T-helper 1 cell treated with Interleukin-12 subunit alpha and Interleukin-12 subunit beta and Interleukin-4 antibody, amounts not matched to agents 30 μg/mL and 1 μg/mL, for 36 hours (primary cell): Measurements from ENCODE around the gene SCARF2.
"Not testable (repeated sequence)": the region's sequence is repeated elsewhere in the genome, so short reads cannot be mapped to it uniquely, and the experiment has no call there.

Experiments used
- H3K27ac Mint-ChIP-seq: one replicate; pipeline ENCODE4 v1.8.0; 2021; ENCODE audit warnings: mild to moderate bottlenecking, mixed read lengths
- H3K27me3 Mint-ChIP-seq: one replicate; pipeline ENCODE4 v1.8.0; 2021; ENCODE audit warnings: low read depth, mixed read lengths
- H3K36me3 Mint-ChIP-seq: one replicate; pipeline ENCODE4 v1.8.0; 2021; ENCODE audit warnings: low read depth, mixed read lengths
- H3K4me1 Mint-ChIP-seq: one replicate; pipeline ENCODE4 v1.8.0; 2021; ENCODE audit warnings: low read depth, mixed read lengths
- H3K4me3 Mint-ChIP-seq: one replicate; pipeline ENCODE4 v1.8.0; 2021; ENCODE audit warnings: mild to moderate bottlenecking, moderate library complexity, mixed read lengths
- H3K9me3 Mint-ChIP-seq: one replicate; pipeline ENCODE4 v1.8.0; 2021; ENCODE audit warnings: mixed read lengths

Gene SCARF2, protein sequence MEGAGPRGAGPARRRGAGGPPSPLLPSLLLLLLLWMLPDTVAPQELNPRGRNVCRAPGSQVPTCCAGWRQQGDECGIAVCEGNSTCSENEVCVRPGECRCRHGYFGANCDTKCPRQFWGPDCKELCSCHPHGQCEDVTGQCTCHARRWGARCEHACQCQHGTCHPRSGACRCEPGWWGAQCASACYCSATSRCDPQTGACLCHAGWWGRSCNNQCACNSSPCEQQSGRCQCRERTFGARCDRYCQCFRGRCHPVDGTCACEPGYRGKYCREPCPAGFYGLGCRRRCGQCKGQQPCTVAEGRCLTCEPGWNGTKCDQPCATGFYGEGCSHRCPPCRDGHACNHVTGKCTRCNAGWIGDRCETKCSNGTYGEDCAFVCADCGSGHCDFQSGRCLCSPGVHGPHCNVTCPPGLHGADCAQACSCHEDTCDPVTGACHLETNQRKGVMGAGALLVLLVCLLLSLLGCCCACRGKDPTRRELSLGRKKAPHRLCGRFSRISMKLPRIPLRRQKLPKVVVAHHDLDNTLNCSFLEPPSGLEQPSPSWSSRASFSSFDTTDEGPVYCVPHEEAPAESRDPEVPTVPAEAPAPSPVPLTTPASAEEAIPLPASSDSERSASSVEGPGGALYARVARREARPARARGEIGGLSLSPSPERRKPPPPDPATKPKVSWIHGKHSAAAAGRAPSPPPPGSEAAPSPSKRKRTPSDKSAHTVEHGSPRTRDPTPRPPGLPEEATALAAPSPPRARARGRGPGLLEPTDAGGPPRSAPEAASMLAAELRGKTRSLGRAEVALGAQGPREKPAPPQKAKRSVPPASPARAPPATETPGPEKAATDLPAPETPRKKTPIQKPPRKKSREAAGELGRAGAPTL

DNA sequence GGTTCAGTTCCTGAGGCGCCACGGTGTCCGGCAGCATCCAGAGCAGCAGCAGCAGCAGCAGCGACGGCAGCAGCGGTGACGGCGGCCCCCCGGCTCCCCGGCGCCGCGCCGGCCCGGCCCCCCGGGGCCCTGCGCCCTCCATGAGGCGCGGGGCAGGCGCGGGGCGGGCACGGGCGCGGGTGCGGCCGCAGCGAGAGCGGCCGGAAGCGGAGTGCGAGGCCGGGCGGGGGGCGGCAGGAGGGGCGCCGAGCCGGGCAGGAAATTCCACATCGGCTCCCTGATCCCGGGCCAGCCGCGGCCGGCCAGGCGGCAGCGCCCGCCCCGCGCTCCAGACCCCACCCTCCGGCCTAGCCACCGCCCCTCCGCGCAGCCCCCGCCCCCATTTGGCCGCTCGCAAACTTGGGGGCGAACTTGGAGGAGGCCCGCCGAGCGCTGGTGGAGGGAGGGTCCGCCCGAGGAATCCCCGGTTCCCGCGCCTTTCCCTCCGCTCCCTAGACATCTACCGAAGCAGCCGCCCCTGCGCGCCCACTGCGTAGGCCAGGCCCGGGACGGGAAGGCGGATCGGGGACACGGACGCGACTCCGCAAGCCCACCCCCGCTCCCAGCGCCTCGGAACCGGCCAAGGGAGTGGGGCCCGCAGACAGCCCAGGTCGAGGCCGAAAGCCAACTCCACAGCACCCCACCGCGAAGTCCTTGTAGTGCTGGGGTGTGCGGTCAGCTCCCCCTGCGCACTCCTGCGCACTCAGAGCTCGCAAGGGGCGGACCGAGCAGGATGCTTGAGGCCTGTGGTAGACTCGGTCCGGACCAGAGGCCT is at the start of gene SCARF2:
SCARF2 (minus strand) TSS at position 213 of the 814 bp plus-strand sequence; CDS start at position 142, 71 bp downstream.
- H3K36me3 Mint-ChIP-seq: peaks cover 3% of the 10 kb centered on the region
- H3K27ac Mint-ChIP-seq: peak within 1 kb of the TSS; percentile 42
- peaks cover 8% of the 10 kb centered on the region for H3K4me1 Mint-ChIP-seq
- no peaks in the 10 kb centered on the region for H3K9me3 Mint-ChIP-seq
- H3K4me3 Mint-ChIP-seq: peak within 1 kb of the TSS; percentile 52
- H3K27me3 Mint-ChIP-seq: peaks cover 56% of the 10 kb centered on the region

DNA sequence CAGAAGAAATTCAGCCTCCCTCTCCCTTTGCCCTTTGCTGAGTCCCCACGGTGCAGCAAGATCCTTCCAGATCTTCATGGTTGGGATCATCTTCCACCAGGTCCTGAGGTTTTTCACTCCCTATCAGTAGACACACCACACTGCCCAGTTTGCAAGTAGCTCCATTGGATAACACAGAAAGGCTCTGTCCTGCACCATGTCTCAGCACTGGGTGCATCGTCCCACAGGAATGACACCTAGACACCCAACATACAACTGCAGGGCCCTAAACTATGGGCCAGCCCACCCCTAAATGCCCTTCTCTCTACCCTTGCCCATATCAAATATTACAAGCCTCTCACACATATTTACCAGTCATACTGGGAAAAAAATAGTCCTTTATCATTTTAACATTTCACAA is 48.6 kb upstream of the SCARF2 start:
- Mint-ChIP-seq H3K36me3 (peaks cover 27% of the 10 kb centered on the region), H3K27me3 (no peaks in the 10 kb centered on the region), H3K4me3 (no peak overlapping the region), H3K4me1 (peaks cover 12% of the 10 kb centered on the region), H3K27ac (no peak overlapping the region), H3K9me3 (no peaks in the 10 kb centered on the region)

DNA sequence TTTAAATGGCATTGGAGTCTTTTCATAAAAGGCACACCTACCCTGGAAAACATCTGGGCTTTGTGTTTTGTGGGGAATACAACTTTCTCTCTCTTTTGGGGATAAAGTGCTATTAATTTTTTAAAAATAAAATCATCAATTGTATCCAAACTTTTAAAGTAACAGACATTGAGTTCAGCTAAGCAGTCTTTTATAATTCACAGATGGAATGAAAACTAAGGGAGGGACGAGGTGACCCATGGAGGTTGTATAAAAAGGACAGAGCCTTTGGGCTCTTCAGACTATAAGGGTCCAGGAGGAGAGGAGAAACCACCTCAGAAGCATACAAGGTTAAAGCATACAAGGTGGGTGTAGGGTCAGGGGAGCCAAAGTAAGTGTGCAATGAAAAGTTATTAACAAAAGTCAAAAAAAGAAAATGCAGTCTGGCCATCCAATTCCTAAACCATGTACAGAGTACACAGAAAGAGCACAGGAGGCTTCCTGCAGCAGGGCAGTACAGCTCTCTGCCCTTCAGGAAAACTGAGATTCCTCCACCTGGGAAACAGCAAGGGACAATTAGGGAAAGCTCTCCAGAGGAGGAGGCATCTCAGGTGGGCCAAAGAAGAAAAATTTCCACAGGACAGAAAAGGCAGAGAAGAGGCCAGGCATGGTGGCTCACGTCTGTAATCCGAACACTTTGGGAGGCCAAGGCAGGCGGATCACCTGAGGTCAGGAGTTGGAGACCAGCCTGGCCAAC is 47.5 kb upstream of the SCARF2 start:
- Mint-ChIP-seq H3K36me3 (peaks cover 27% of the 10 kb centered on the region), H3K27me3 (no peaks in the 10 kb centered on the region), H3K4me1 (peaks cover 4% of the 10 kb centered on the region), H3K27ac (no peak overlapping the region), H3K9me3 (no peaks in the 10 kb centered on the region), H3K4me3 (no peak overlapping the region)

DNA sequence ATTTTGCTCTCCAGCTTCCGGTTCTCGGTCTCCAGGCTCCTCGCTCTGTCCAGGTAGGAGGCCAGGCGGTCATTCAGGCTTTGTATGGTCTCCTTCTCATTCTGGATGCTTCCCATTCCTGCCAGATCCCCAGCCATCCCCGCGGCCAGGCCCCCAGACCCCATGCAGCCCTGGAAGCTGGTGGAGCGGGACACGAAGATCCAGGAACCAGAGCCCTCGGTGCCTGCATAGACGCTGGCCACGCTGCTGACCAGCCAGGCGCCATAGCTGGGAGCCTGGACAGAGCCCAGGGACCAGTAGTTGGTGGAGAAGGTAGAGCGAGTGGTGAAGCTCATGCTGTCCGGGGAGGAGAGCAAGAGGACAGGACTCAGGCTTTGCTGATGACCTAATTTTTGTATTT is 46.1 kb upstream of the SCARF2 start:
- Mint-ChIP-seq H3K36me3 (peaks cover 31% of the 10 kb centered on the region), H3K27me3 (no peaks in the 10 kb centered on the region), H3K27ac (no peak overlapping the region), H3K4me1 (peaks cover 5% of the 10 kb centered on the region), H3K4me3 (no peak overlapping the region), H3K9me3 (no peaks in the 10 kb centered on the region)

DNA sequence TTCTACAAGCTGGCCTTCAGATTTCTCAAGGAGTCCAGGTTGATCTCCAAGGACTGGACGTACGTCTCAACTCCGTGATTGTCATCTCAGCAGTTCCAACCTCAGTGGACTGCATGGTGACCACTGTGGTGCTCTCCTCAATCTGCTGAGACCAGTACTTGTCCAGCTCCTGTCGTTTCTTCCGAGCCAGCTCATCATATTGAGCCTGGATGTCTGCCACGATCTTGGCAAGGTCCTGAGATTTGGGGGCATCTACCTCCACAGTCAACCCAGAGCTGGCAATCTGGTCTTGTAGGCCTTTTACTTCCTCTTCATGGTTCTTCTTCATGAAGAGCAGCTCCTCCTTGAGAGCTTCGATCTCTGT is 45.5 kb upstream of the SCARF2 start:
- not testable (repeated sequence) for H3K4me1 Mint-ChIP-seq, H3K27ac Mint-ChIP-seq, H3K4me3 Mint-ChIP-seq, H3K27me3 Mint-ChIP-seq, H3K9me3 Mint-ChIP-seq
- H3K36me3 Mint-ChIP-seq: peaks cover 27% of the 10 kb centered on the region

DNA sequence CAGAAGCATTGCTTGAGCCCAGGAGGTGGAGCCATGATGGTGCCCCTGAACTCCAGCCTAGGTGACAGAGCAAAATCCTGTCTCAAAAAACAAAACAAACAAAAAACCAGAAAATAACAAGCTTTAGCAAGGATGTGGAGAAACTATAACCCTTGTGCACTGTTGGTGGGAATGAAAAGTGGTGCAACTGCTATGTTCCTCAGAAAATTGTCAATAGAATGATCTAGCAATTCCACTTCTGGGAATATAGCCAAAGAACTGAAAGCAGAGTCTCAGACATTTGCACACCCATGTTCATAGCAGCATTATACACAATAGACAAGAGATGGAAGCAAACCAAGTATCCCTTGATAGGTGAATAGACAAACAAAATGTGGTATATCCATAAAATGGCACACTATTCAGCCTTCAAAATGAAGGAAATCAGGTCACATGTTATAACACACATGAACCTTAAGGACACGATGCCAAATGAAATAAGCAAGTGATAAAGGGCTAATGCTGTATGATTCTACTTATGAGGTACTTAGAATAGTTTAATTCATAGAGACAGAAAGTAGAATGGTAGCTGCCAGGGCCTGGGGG is 42.1 kb upstream of the SCARF2 start:
- Mint-ChIP-seq H3K9me3 (no peaks in the 10 kb centered on the region), H3K4me1 (peaks cover 15% of the 10 kb centered on the region), H3K36me3 (peaks cover 15% of the 10 kb centered on the region), H3K27ac (no peak overlapping the region), H3K27me3 (no peaks in the 10 kb centered on the region), H3K4me3 (no peak overlapping the region)

DNA sequence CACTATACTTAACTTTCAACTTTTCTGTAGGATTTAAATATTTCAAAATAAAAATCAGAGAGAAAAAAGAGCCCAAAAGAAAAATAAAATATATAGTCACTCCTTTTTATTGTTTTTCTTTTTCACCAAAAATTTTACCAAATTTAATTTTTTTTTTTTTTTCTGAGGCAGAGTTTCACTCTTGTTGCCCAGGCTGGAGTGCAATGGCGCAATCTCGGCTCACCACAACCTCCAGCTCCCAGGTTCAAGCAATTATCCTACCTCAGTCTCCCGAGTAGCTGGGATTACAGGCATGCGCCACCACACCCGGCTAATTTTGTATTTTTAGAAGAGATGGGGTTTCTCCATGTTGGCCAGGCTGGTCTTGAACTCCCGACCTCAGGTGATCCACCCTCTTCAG is 40.4 kb upstream of the SCARF2 start:
- not testable (repeated sequence) for H3K27ac Mint-ChIP-seq, H3K27me3 Mint-ChIP-seq, H3K9me3 Mint-ChIP-seq, H3K4me3 Mint-ChIP-seq
- peaks cover 17% of the 10 kb centered on the region for H3K4me1 Mint-ChIP-seq
- H3K36me3 Mint-ChIP-seq: peaks cover 13% of the 10 kb centered on the region

DNA sequence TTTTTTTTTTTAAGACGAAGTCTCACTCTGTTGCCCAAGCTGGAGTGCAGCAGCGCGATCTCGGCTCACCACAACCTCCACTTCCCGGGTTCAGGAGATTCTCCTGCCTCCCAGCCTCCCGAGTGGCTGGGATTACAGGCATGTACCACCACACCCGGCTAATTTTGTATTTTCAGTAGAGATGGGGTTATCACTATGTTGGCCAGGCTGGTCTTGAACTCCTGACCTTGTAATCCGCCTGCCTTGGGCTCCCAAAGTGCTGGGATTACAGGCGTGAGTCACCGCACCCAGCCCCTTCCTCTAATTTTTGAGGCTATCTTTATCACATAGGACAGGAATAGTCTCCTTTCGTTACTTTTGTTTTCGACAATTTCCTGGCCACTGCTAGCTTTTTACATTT is 37.9 kb upstream of the SCARF2 start:
- H3K27me3 Mint-ChIP-seq, H3K4me3 Mint-ChIP-seq, H3K9me3 Mint-ChIP-seq: not testable (repeated sequence)
- peaks cover 16% of the 10 kb centered on the region for H3K36me3 Mint-ChIP-seq
- H3K27ac Mint-ChIP-seq: peak overlapping the region; percentile 3
- peaks cover 17% of the 10 kb centered on the region for H3K4me1 Mint-ChIP-seq

DNA sequence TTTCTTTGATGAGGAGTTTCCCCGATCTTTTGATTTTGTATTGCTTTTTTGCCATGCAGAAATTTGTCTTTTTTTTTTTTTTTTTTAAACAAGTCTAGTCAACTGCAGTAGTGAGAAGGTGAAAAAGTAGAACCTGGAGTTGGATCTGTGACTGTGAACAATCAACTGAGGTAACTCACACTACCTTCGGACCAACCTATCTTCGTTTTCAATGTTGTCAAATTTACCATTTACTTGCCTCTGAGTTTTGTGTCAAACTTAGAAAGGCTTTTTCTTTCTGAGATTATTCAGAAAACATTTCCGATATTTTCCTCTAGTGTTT is 37.5 kb upstream of the SCARF2 start:
- H3K4me1 Mint-ChIP-seq: peaks cover 16% of the 10 kb centered on the region
- peaks cover 18% of the 10 kb centered on the region for H3K36me3 Mint-ChIP-seq
- no peaks in the 10 kb centered on the region for H3K9me3 Mint-ChIP-seq
- no peak overlapping the region for H3K4me3 Mint-ChIP-seq
- peak overlapping the region; percentile 54 for H3K27ac Mint-ChIP-seq
- H3K27me3 Mint-ChIP-seq: no peaks in the 10 kb centered on the region

DNA sequence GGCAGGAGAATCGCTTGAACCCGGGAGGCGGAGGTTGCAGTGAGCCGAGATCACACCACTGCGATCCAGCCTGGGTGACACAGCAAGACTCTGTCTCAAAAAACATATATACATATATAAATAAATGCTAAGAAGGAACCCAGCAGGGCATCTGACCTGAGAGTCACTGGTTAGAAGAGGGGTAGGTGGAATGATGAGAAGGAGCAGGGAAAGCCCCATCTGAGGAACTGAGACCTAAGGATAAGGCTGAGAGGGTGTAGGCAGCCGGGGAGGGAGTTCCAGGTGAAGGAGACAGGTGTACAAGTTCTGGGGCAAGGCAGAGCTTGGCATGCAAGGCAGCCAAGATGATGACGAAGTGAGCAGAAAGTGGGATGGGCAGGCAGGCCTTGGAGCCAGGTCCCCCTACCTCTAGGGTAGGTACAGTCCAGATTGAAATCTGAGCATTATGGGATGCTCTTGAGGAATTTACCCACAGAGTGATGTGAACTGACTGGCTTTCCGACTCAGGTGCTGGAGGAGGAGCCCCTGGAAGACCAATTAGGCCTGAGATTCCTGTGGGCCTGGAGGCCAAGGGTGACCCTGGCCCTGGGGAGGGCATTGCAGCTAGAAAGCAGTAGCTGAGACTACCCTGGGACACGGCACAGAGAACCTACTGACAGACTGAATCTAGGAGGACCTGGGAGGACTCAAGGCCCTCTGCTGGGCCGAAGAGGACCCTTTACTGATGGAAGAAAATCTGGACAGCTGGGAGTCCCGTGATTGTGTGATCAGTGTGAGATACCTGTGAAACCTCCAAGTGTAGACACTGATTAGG is 35.2 kb upstream of the SCARF2 start:
- Mint-ChIP-seq H3K4me1 (peaks cover 14% of the 10 kb centered on the region), H3K27me3 (no peaks in the 10 kb centered on the region), H3K4me3 (no peak overlapping the region), H3K27ac (no peak overlapping the region), H3K9me3 (no peaks in the 10 kb centered on the region), H3K36me3 (peaks cover 18% of the 10 kb centered on the region)

DNA sequence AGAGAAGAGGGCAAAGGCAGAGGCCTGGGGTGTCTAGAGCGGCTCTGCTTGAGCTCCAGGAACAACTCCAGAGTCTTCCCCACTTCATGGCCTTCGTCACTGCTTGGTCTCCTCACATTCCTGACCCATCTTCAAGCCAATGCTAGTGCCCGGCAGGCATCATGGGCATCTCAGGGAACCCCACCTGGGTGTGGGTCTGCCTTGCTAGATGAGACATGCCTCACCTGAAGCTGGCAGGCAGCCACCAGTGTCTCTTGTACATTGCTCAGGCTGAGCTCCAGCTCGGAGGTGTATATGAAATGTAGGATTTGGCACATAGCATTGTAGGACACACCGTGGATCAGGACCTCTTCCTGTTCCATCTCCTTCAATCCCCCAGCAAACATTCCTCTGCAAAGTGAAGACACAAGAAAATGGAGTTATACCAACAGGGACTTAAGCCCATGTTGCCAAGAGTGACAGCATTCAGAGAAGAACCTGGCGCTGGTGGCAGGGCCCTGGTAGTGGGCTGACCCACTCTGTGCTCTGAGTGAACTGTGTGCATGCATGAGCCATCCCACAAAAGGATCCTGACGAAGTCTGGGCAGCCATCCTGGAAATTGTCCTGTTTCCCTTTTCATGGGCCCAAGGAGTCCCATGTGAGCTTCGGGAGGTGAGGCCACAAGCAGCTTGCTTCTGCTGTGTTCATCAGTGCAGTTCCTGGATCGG is 33.7 kb upstream of the SCARF2 start:
- no peak overlapping the region for H3K27ac Mint-ChIP-seq
- H3K27me3 Mint-ChIP-seq: no peaks in the 10 kb centered on the region
- peaks cover 17% of the 10 kb centered on the region for H3K36me3 Mint-ChIP-seq
- no peaks in the 10 kb centered on the region for H3K9me3 Mint-ChIP-seq
- peaks cover 14% of the 10 kb centered on the region for H3K4me1 Mint-ChIP-seq
- no peak overlapping the region for H3K4me3 Mint-ChIP-seq

DNA sequence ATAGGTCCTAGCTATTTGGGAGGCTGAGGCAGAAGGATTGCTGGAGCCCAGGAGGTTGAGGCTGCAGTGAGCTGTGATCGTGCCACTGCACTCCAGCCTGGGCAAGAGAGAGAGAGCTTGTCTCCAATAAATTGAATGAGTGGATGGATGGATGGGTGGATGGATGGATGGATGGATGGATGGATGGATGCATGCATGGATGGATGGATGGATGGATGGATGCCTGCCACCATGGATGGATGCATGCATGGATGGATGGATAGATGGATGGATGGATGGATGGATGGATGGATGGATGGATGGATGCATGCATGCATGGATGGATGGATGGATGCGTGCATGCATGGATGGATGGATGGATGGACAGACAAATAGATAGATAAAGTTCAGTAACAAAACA is 32.9 kb upstream of the SCARF2 start:
- not testable (repeated sequence) for H3K9me3 Mint-ChIP-seq, H3K27me3 Mint-ChIP-seq, H3K27ac Mint-ChIP-seq, H3K4me3 Mint-ChIP-seq
- Mint-ChIP-seq H3K4me1 (peaks cover 16% of the 10 kb centered on the region), H3K36me3 (peaks cover 20% of the 10 kb centered on the region)
